Activated CD4-positive, alpha-beta memory T cell treated with anti-CD3 and anti-CD28 coated beads for 36 hours (primary cell): ENCODE data around the gene STMN1. TPM values are rescaled to one million over a fixed set of nuclear protein-coding genes. Genes with fewer than 3 reads are reported as not detected.

Experiments used
- CTCF ChIA-PET: fragments of 350-600 bp; sonication (Branson Sonifier 250); formaldehyde crosslinking; loops from one replicate; lab custom pipeline; 2021; ENCODE audit warnings: antibody characterized with exemption, inconsistent platforms; lab: Charles Lee
- POLR2A ChIA-PET: fragments of 350-600 bp; sonication (Branson Sonifier 250); formaldehyde crosslinking; loops from one replicate; lab custom pipeline; 2021; ENCODE audit warnings: antibody characterized with exemption; lab: Charles Lee
- DNase-seq: peaks from one replicate; pipeline ENCODE4 v3.0.0-alpha.2; 2020
- H3K27ac Mint-ChIP-seq: one replicate; pipeline ENCODE4 v1.8.0; 2021; ENCODE audit warnings: mixed read lengths
- H3K27me3 Mint-ChIP-seq: one replicate; pipeline ENCODE4 v1.8.0; 2021; ENCODE audit warnings: mixed read lengths
- H3K36me3 Mint-ChIP-seq: one replicate; pipeline ENCODE4 v1.8.0; 2021; ENCODE audit warnings: mixed read lengths
- H3K4me1 Mint-ChIP-seq: one replicate; pipeline ENCODE4 v1.8.0; 2021; ENCODE audit warnings: low read depth, mixed read lengths
- H3K4me3 Mint-ChIP-seq: one replicate; pipeline ENCODE4 v1.8.0; 2021; ENCODE audit warnings: mild to moderate bottlenecking, mixed read lengths
- H3K9me3 Mint-ChIP-seq: one replicate; pipeline ENCODE4 v1.8.0; 2021; ENCODE audit warnings: mixed read lengths
- intact Hi-C: fragments of 100-400 bp; cut with micrococcal nuclease; formaldehyde crosslinking; loops from one replicate; pipeline ENCODE4 v1.15.1; 2023
- total RNA-seq, 2 experiments: library from RNA; stranded (reverse); gene quantifications; one replicate each; pipeline ENCODE4 v1.2.3, GENCODE V29; 2021

Gene STMN1
- total RNA-seq, 2 experiments from 2014 or later: 619 to 630 TPM

DNA sequence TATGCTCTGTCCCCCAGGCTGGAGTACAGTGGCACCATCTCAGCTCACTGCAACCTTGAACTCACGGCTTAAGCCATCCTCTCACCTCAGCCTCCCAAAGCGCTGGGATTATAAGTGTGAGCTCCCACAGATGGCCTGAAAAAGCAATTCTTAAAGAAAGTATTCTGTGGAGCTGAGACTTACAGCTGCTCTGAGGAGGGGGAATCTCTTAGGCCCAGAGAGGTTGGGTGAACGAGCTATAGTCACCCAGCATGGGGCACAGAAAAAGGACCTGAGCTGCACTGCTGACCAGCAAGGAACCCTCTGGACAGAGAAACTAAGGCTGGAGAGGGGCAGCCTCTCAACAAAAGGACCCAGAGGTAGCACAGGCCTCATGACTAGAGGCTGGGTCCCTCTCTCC lies 32.0 kb downstream of the STMN1 start:
- H3K27ac Mint-ChIP-seq: no peak overlapping the region
- H3K36me3 Mint-ChIP-seq: no peaks in the 10 kb centered on the region
- DNase-seq: no peak
- no peaks in the 10 kb centered on the region for H3K9me3 Mint-ChIP-seq
- intact Hi-C loops: no loop called here
- H3K4me3 Mint-ChIP-seq: no peak overlapping the region
- peaks cover 6% of the 10 kb centered on the region for H3K4me1 Mint-ChIP-seq
- POLR2A ChIA-PET: interaction anchor here (1.6 kb wide), 1 partner anchor 54 kb away, joined by 6 read pairs; the partner anchor contains the start of gene MTFR1L
- CTCF ChIA-PET: interaction anchor here (0.8 to 3.3 kb wide), 2 partner anchors 14 to 22 kb away, joined by 3 to 25 read pairs; no protein-coding TSS in a partner anchor
- no peaks in the 10 kb centered on the region for H3K27me3 Mint-ChIP-seq

DNA sequence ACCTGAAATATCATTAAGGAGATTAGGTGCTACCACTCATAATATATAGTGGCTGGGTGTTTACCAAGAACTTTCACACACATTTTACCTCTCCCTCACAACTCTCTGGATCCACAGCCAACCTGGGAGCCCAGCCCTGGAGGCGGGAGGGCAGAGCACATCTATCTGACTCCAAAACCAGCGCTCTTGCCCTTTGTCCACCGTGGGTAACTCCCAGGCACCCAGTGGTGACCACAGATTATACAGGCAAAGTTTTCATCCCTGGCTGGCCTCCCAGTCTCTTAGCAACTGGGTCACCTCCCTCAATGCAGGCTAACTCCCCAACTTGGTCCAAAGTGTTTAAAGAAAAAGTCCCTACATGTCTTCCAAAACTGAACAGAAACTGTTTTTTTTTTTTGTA lies 33.1 kb downstream of the STMN1 start:
- H3K9me3 Mint-ChIP-seq: no peaks in the 10 kb centered on the region

DNA sequence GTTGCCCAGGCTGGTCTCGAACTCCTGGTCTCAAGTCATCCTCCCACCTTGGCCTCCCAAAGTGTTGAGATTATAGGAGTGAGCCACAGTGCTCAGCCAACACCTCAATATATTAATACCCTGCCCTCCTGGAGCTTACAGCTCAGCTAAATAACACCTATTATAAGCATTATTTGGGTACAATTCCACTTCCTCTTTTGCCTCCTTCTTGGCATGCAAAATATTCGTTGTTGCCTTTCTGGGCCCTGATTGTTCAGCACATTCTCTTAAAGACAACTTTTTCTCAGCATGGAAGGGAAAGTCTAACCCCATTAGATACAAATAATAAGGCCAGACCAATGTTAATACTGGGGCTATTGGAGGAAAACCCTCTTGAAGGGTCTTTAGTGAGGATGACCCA lies 33.5 kb downstream of the STMN1 start:
- ChIA-PET POLR2A (no interaction called here), CTCF (no interaction called here)
- no peaks in the 10 kb centered on the region for H3K27me3 Mint-ChIP-seq

More for the DNA sequence above, 33.1 kb downstream of the STMN1 start:
- DNase-seq: no peak
- ChIA-PET POLR2A (no interaction called here), CTCF (no interaction called here)
- Mint-ChIP-seq H3K4me3 (no peak overlapping the region), H3K27ac (no peak overlapping the region), H3K36me3 (no peaks in the 10 kb centered on the region), H3K4me1 (peaks cover 6% of the 10 kb centered on the region), H3K27me3 (no peaks in the 10 kb centered on the region)
- intact Hi-C loops: no loop called here

GRCh38 chr1:25871704-25872494 lies 34.3 kb downstream of the STMN1 start:
- H3K36me3 Mint-ChIP-seq: no peaks in the 10 kb centered on the region
- H3K4me1 Mint-ChIP-seq: peaks cover 6% of the 10 kb centered on the region
- intact Hi-C loops: no loop called here
- H3K9me3 Mint-ChIP-seq: no peaks in the 10 kb centered on the region
- no peaks in the 10 kb centered on the region for H3K27me3 Mint-ChIP-seq
- ChIA-PET CTCF (no interaction called here), POLR2A (no interaction called here)
- H3K4me3 Mint-ChIP-seq: no peak overlapping the region
- no peak overlapping the region for H3K27ac Mint-ChIP-seq
- DNase-seq: no peak

More for the DNA sequence above, 33.5 kb downstream of the STMN1 start:
- Mint-ChIP-seq H3K9me3 (no peaks in the 10 kb centered on the region), H3K4me1 (peaks cover 6% of the 10 kb centered on the region), H3K36me3 (no peaks in the 10 kb centered on the region), H3K4me3 (no peak overlapping the region), H3K27ac (no peak overlapping the region)
- intact Hi-C loops: no loop called here
- DNase-seq: no peak

GRCh38 chr1:25871086-25871703 lies 35.0 kb downstream of the STMN1 start:
- Mint-ChIP-seq H3K4me1 (peaks cover 6% of the 10 kb centered on the region), H3K27ac (no peak overlapping the region), H3K4me3 (no peak overlapping the region), H3K9me3 (no peaks in the 10 kb centered on the region), H3K27me3 (no peaks in the 10 kb centered on the region), H3K36me3 (no peaks in the 10 kb centered on the region)
- CTCF ChIA-PET: no interaction called here
- intact Hi-C loops: no loop called here
- POLR2A ChIA-PET: no interaction called here
- no peak for DNase-seq

- peaks cover 5% of the 10 kb centered on the region for H3K4me1 Mint-ChIP-seq
- POLR2A ChIA-PET: no interaction called here
- no peak for DNase-seq
- intact Hi-C loops: no loop called here
- H3K9me3 Mint-ChIP-seq: no peaks in the 10 kb centered on the region
- H3K27ac Mint-ChIP-seq: no peak overlapping the region
- H3K27me3 Mint-ChIP-seq: no peaks in the 10 kb centered on the region
- H3K36me3 Mint-ChIP-seq: no peaks in the 10 kb centered on the region
- H3K4me3 Mint-ChIP-seq: no peak overlapping the region
- CTCF ChIA-PET: no interaction called here
Measured at GRCh38 chr1:25870614-25871013, 35.6 kb downstream of the STMN1 start.

DNA sequence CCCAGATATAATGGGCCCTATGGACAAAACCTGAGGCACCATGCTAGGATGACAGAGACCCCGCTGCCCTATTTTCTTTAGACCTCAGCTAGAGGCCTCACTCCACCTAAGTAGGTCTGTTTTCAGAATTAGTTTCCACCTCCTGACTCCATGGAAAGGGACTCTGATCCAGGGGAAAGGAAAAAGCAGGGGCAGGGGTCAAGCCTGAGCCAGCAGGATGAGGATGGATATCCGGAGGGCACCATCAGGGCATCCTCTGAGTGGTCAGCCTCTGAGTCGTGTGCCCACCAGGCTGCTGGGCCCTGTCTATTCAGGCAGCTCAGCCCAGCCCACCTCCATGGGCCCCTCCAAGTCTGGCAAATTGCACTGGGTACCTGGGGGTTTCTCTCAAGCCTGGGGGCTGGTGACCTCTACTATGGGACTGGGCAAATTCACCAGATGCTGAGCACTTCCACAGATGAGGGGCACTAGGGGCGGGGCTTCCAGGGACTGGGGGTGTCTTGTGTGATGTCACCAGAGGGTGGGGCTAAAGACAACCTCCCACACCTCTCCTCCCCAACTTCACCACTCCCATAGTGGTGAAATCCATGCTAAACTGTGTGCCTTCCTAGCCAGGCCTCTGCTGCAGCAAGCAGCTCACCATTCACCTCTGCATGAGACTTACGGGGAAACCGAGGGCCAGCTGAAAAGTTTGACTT lies 36.2 kb downstream of the STMN1 start:
- H3K36me3 Mint-ChIP-seq: no peaks in the 10 kb centered on the region
- peaks cover 4% of the 10 kb centered on the region for H3K4me1 Mint-ChIP-seq
- H3K27me3 Mint-ChIP-seq: no peaks in the 10 kb centered on the region
- CTCF ChIA-PET: no interaction called here
- H3K9me3 Mint-ChIP-seq: no peaks in the 10 kb centered on the region
- intact Hi-C loops: no loop called here
- POLR2A ChIA-PET: no interaction called here
- no peak overlapping the region for H3K4me3 Mint-ChIP-seq
- DNase-seq: no peak
- H3K27ac Mint-ChIP-seq: no peak overlapping the region

DNA sequence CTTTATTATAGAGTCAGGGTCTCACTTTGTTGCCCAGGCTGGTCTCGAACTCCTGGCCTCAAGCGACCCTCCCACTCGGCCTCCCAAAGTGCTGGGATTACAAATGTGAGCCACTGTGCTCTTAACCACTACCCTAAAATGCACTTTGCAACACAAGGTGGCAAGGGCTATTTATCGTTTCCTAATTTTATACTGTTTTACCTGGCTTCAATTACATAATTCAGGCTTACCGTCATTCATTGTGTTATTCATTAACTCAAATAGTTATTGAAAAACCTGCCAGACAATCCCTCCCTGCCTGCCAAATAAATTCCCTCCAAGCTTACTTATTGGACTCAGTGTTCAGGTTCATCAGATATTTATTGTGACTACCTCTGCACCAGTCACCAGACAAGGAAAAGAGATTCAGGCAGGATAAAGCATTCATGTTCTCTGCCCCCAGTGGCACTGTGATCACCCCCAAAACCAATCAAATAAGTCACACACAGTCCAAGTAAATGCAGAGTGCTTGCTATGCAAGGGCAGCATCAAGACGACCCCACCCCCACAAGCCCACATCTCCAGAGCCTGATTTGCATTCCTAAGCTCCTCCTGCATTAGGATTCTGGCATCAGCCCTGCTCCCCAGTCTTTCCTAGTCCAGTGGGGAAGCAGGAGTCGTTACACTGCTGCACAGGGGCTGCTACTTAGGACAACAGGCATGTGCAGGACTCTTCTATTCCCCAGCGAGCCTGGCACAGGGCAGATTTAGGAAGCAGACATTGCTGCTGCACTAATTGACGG lies 38.8 kb downstream of the STMN1 start:
- no peaks in the 10 kb centered on the region for H3K36me3 Mint-ChIP-seq

DNA sequence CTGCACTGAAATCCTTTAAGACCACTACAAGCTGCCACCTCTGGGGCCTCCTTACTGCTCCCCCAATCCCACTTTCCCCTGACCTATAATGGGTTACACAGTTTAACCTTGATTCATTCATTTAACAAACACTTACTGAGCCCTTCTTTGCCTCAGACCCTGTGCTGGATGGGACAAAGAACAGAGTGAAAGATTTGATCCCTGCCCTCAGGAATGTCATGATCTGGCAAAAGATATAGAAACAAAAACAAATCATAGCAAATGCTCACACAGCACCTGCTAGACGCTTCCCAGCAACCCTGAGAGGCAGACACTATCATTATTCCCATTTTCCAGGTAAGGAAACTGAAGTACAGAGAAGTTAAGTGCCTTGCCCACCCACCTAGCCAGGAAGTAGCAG lies 39.9 kb downstream of the STMN1 start:
- Mint-ChIP-seq H3K27ac (no peak overlapping the region), H3K36me3 (no peaks in the 10 kb centered on the region), H3K9me3 (no peaks in the 10 kb centered on the region), H3K27me3 (no peaks in the 10 kb centered on the region), H3K4me3 (no peak overlapping the region), H3K4me1 (no peaks in the 10 kb centered on the region)
- intact Hi-C loops: no loop called here
- ChIA-PET POLR2A (no interaction called here), CTCF (interaction anchor here (2.3 kb wide), 1 partner anchor 29 kb away, joined by 5 read pairs; no protein-coding TSS in a partner anchor)
- no peak for DNase-seq

More for the DNA sequence above, 38.8 kb downstream of the STMN1 start:
- Mint-ChIP-seq H3K4me3 (no peak overlapping the region), H3K27ac (no peak overlapping the region), H3K9me3 (no peaks in the 10 kb centered on the region), H3K4me1 (no peaks in the 10 kb centered on the region), H3K27me3 (no peaks in the 10 kb centered on the region)
- ChIA-PET CTCF (interaction anchor here (2.3 kb wide), 1 partner anchor 28 kb away, joined by 5 read pairs; no protein-coding TSS in a partner anchor), POLR2A (no interaction called here)
- intact Hi-C loops: no loop called here
- no peak for DNase-seq

- ChIA-PET CTCF (interaction anchor here (1.1 kb wide), 1 partner anchor 31 kb away, joined by 3 read pairs; no protein-coding TSS in a partner anchor), POLR2A (no interaction called here)
- intact Hi-C loops: no loop called here
- Mint-ChIP-seq H3K27ac (no peak overlapping the region), H3K4me3 (no peak overlapping the region), H3K36me3 (no peaks in the 10 kb centered on the region), H3K9me3 (no peaks in the 10 kb centered on the region), H3K27me3 (no peaks in the 10 kb centered on the region), H3K4me1 (peaks cover 5% of the 10 kb centered on the region)
- no peak for DNase-seq
Measured at GRCh38 chr1:25864434-25864833, 41.8 kb downstream of the STMN1 start.

GRCh38 chr1:25863486-25864262 lies 42.5 kb downstream of the STMN1 start:
- CTCF ChIA-PET: interaction anchor here (1.1 kb wide), 1 partner anchor 32 kb away, joined by 3 read pairs; no protein-coding TSS in a partner anchor
- H3K4me1 Mint-ChIP-seq: peaks cover 10% of the 10 kb centered on the region
- POLR2A ChIA-PET: no interaction called here
- no peak for DNase-seq
- intact Hi-C loops: no loop called here
- H3K27ac Mint-ChIP-seq: no peak overlapping the region
- no peaks in the 10 kb centered on the region for H3K27me3 Mint-ChIP-seq
- no peaks in the 10 kb centered on the region for H3K9me3 Mint-ChIP-seq
- H3K4me3 Mint-ChIP-seq: no peak overlapping the region
- no peaks in the 10 kb centered on the region for H3K36me3 Mint-ChIP-seq
